ENCODE measurements around the gene VSTM2B. TPM values are rescaled to one million over a fixed set of nuclear protein-coding genes. Genes with fewer than 3 reads are reported as not detected.
"Not testable (repeated sequence)": the region's sequence is repeated elsewhere in the genome, so short reads cannot be mapped to it uniquely, and the experiment has no call there.

VSTM2B gene
- total RNA-seq, 1 experiment from 2014 or later: 0.31 TPM

- no peak overlapping the region for H2BK120ac ChIP-seq (ENCODE audit: low read depth, low read length, poor library complexity, severe bottlenecking)
- H3K9me3 Mint-ChIP-seq: 0 out of 5 replicates have a peak, but pooled peaks cover 2 to 3% of the 10 kb centered on the region in 2 experiments
- no peak overlapping the region for H4K8ac ChIP-seq (replicated peaks; ENCODE audit: insufficient read length, low read depth, low read length)
- no peak overlapping the region for H2BK12ac ChIP-seq (ENCODE audit: insufficient read length, low read depth, low read length)
- H3K23me2 ChIP-seq (ENCODE audit: insufficient read length, low read depth, low read length, poor library complexity, severe bottlenecking): no peaks in the 10 kb centered on the region
- H3T11ph ChIP-seq (ENCODE audit: low read length): no peak overlapping the region
- no peak overlapping the region for H2BK5ac ChIP-seq (ENCODE audit: insufficient read length, low read length)
- H2BK20ac ChIP-seq (ENCODE audit: low read depth, low read length, poor library complexity, severe bottlenecking): no peak overlapping the region
- H4K91ac ChIP-seq (ENCODE audit: insufficient read length, low read depth, low read length): no peak overlapping the region
- no peaks in the 10 kb centered on the region for H3K79me1 ChIP-seq (ENCODE audit: insufficient read depth, low read depth, low read length, poor library complexity, severe bottlenecking)
- peak; percentile 5 for DNase-seq
- no CpG with 5 or more reads among the region's 15 CpGs for WGBS (ENCODE audit: extremely low coverage, insufficient read length, low lambda C conversion rate)
- no peak overlapping the region for H3K4me3 Mint-ChIP-seq
- no peaks in the 10 kb centered on the region for H3K79me2 ChIP-seq (ENCODE audit: insufficient read depth, low read length)
- no peak overlapping the region for H3K18ac ChIP-seq (ENCODE audit: insufficient read length, low read depth, low read length)
- H3K56ac ChIP-seq (ENCODE audit: insufficient read length, low read depth, low read length): no peak overlapping the region
- H2AFZ ChIP-seq (ENCODE audit: low read length): no peak overlapping the region
- H3K14ac ChIP-seq (ENCODE audit: insufficient read depth, low read length): no peak overlapping the region
- H3K4me2 ChIP-seq (ENCODE audit: insufficient read depth, insufficient read length, low read length): no peak overlapping the region
- no peak overlapping the region for H3K27ac Mint-ChIP-seq
- peaks cover 1 to 10% of the 10 kb centered on the region in 2 experiments; a peak in 2 of 4 replicates for H3K4me1 Mint-ChIP-seq
- no peak overlapping the region for H2BK15ac ChIP-seq (ENCODE audit: low read depth, low read length)
- no peaks in the 10 kb centered on the region; the same call in 1 of the 2 replicates for H3K27me3 ChIP-seq (ENCODE audit: insufficient read depth, low read length)
- peaks cover 11% of the 10 kb centered on the region for H3K27me3 Mint-ChIP-seq (ENCODE audit: low read depth)
- no peak overlapping the region for H4K5ac ChIP-seq (ENCODE audit: insufficient read length, low read depth, low read length)
- H3K27ac ChIP-seq (ENCODE audit: insufficient read length, low read depth, low read length): no peak overlapping the region
- H3K4ac ChIP-seq (ENCODE audit: low read depth, low read length): no peak overlapping the region
- no peak overlapping the region for H3K23ac ChIP-seq (ENCODE audit: insufficient read length, low read depth, low read length)
- peaks cover 2% of the 10 kb centered on the region for H4K20me1 ChIP-seq (ENCODE audit: control insufficient read depth, insufficient read depth, insufficient read length)
- TF ChIP-seq CTCF (conservative IDR thresholded peaks at IDR 0.05): no peak
- H3K9ac ChIP-seq (ENCODE audit: extremely low read depth, insufficient read length, low read length): no peak overlapping the region
- no peak overlapping the region for H2AK5ac ChIP-seq (ENCODE audit: insufficient read length, low read length)
- no peaks in the 10 kb centered on the region for H3K36me3 Mint-ChIP-seq (ENCODE audit: insufficient read depth in 1 of 3, low read depth in 3 of 3)
- no peaks in the 10 kb centered on the region for H3K4me1 ChIP-seq (ENCODE audit: insufficient read depth, low read length)
- H3K9me3 ChIP-seq (ENCODE audit: control insufficient read depth, low read depth, low read length): no peaks in the 10 kb centered on the region
These were observed 19.0 kb downstream of the VSTM2B start for GRCh38 chr19:29544656-29545360.

GRCh38 chr19:29545447-29545846 lies 19.7 kb downstream of the VSTM2B start:
- not testable (repeated sequence) for H3K18ac ChIP-seq (ENCODE audit: insufficient read length, low read depth, low read length); H2BK20ac ChIP-seq (ENCODE audit: low read depth, low read length, poor library complexity, severe bottlenecking); H3K27ac Mint-ChIP-seq; H3K56ac ChIP-seq (ENCODE audit: insufficient read length, low read depth, low read length); H2BK15ac ChIP-seq (ENCODE audit: low read depth, low read length); H2AFZ ChIP-seq (ENCODE audit: low read length); H4K8ac ChIP-seq (replicated peaks; ENCODE audit: insufficient read length, low read depth, low read length); H3K4me3 Mint-ChIP-seq; H3K4me1 Mint-ChIP-seq; H3K79me2 ChIP-seq (ENCODE audit: insufficient read depth, low read length); H2BK120ac ChIP-seq (ENCODE audit: low read depth, low read length, poor library complexity, severe bottlenecking); H3K4ac ChIP-seq (ENCODE audit: low read depth, low read length); H4K20me1 ChIP-seq (ENCODE audit: control insufficient read depth, insufficient read depth, insufficient read length); H3K23ac ChIP-seq (ENCODE audit: insufficient read length, low read depth, low read length); H3K9ac ChIP-seq (ENCODE audit: extremely low read depth, insufficient read length, low read length); H2AK5ac ChIP-seq (ENCODE audit: insufficient read length, low read length); H3K9me3 ChIP-seq (ENCODE audit: control insufficient read depth, low read depth, low read length); H3K79me1 ChIP-seq (ENCODE audit: insufficient read depth, low read depth, low read length, poor library complexity, severe bottlenecking); H3K36me3 Mint-ChIP-seq (ENCODE audit: insufficient read depth in 1 of 3, low read depth in 3 of 3); H3K27ac ChIP-seq (ENCODE audit: insufficient read length, low read depth, low read length); H3K14ac ChIP-seq (ENCODE audit: insufficient read depth, low read length); H3K9me3 Mint-ChIP-seq; H3K4me1 ChIP-seq (ENCODE audit: insufficient read depth, low read length); H4K91ac ChIP-seq (ENCODE audit: insufficient read length, low read depth, low read length); H3K23me2 ChIP-seq (ENCODE audit: insufficient read length, low read depth, low read length, poor library complexity, severe bottlenecking); H4K5ac ChIP-seq (ENCODE audit: insufficient read length, low read depth, low read length); DNase-seq; H2BK5ac ChIP-seq (ENCODE audit: insufficient read length, low read length); H3K27me3 ChIP-seq (ENCODE audit: insufficient read depth, low read length); H3K4me2 ChIP-seq (ENCODE audit: insufficient read depth, insufficient read length, low read length); H2BK12ac ChIP-seq (ENCODE audit: insufficient read length, low read depth, low read length); H3T11ph ChIP-seq (ENCODE audit: low read length)
- peaks cover 11% of the 10 kb centered on the region for H3K27me3 Mint-ChIP-seq (ENCODE audit: low read depth)
- WGBS (ENCODE audit: extremely low coverage, insufficient read length, low lambda C conversion rate): no CpG with 5 or more reads among the region's 4 CpGs
